Measurements from ENCODE around the gene ZNF385B.

Gene ZNF385B

GRCh38 chr2:179553382-179553781 lies 308.0 kb downstream of the ZNF385B start:
- no peak for TF ChIP-seq CTCF (IDR thresholded peaks at IDR 0.05; ENCODE audit: extremely low read depth, missing control alignments)
- DNase-seq (ENCODE audit: low spot score), result no peak

GRCh38 chr2:179551539-179552045 lies 309.8 kb downstream of the ZNF385B start:
- DNase-seq (ENCODE audit: low spot score), result no peak
- no peak for TF ChIP-seq CTCF (IDR thresholded peaks at IDR 0.05; ENCODE audit: extremely low read depth, missing control alignments)

- DNase-seq (ENCODE audit: low spot score), result no peak
- TF ChIP-seq CTCF (IDR thresholded peaks at IDR 0.05; ENCODE audit: extremely low read depth, missing control alignments), result no peak
Observed at GRCh38 chr2:179550849-179551248, 310.6 kb downstream of the ZNF385B start.

GRCh38 chr2:179550214-179550613 lies 311.2 kb downstream of the ZNF385B start:
- TF ChIP-seq CTCF (IDR thresholded peaks at IDR 0.05; ENCODE audit: extremely low read depth, missing control alignments), result no peak
- DNase-seq (ENCODE audit: low spot score), result no peak

GRCh38 chr2:179546656-179547055 lies 314.8 kb downstream of the ZNF385B start:
- no peak for TF ChIP-seq CTCF (IDR thresholded peaks at IDR 0.05; ENCODE audit: extremely low read depth, missing control alignments)
- DNase-seq (ENCODE audit: low spot score), result no peak

GRCh38 chr2:179545024-179545423 lies 316.4 kb downstream of the ZNF385B start:
- TF ChIP-seq CTCF (IDR thresholded peaks at IDR 0.05; ENCODE audit: extremely low read depth, missing control alignments), result no peak
- no peak for DNase-seq (ENCODE audit: low spot score)

- no peak for DNase-seq (ENCODE audit: low spot score)
- no peak for TF ChIP-seq CTCF (IDR thresholded peaks at IDR 0.05; ENCODE audit: extremely low read depth, missing control alignments)
Observed at GRCh38 chr2:179543361-179543901, 318.0 kb downstream of the ZNF385B start.

Measured in GM20000 (cell line).